Heart left ventricle (tissue), 16 donors: Measurements from ENCODE around the gene HIPK4. TPM values are rescaled to one million over a fixed set of nuclear protein-coding genes. Genes with fewer than 3 reads are reported as not detected.

Experiments
- ATAC-seq, 4 donors: fragments of 200-7000 bp; cut with Tn5 transposase; one replicate each; pipeline ENCODE4 v1.9.1; 2020 to 2022; ENCODE audit warnings: moderate library complexity in 4 of 4, mild to moderate bottlenecking in 3 of 4, moderate number of reproducible peaks in 1 of 4
- DNase-seq, 5 donors: peaks; one replicate each; pipeline ENCODE4 v3.0.0-alpha.2; 2020
- H3K27ac ChIP-seq, 12 donors: fragments of 200-600 bp; sonication (generic) in 4 of 12; one replicate each; pipeline versions ENCODE4 v1.5.0 to v1.8.0; 2016 to 2022; ENCODE audit warnings: mild to moderate bottlenecking in 2 of 12
- H3K27me3 ChIP-seq, 9 donors: fragments of 200-600 bp; sonication (generic) in 2 of 9; one replicate each; pipeline versions ENCODE4 v1.5.1 to v1.8.0; 2016 to 2022; ENCODE audit warnings: mild to moderate bottlenecking in 3 of 9
- H3K36me3 ChIP-seq, 9 donors: fragments of 200-600 bp; sonication (generic) in 2 of 9; one replicate each; pipeline versions ENCODE4 v1.5.0 to v1.8.0; 2018 to 2022; ENCODE audit warnings: mild to moderate bottlenecking in 2 of 9
- H3K4me1 ChIP-seq, 12 donors: fragments of 200-600 bp; sonication (generic) in 4 of 12; one replicate each; pipeline versions ENCODE4 v1.5.0 to v1.8.0; 2016 to 2022; ENCODE audit warnings: mild to moderate bottlenecking in 3 of 12
- H3K4me3 ChIP-seq, 12 donors: fragments of 200-600 bp; sonication (generic) in 4 of 12; one replicate each; pipeline versions ENCODE4 v1.5.0 to v1.8.0; 2017 to 2022; ENCODE audit warnings: mild to moderate bottlenecking in 9 of 12, moderate library complexity in 4 of 12
- H3K9me3 ChIP-seq, 12 donors: fragments of 200-600 bp; sonication (generic) in 4 of 12; one replicate each; pipeline versions ENCODE4 v1.5.0 to v1.8.0; 2016 to 2022; ENCODE audit warnings: mild to moderate bottlenecking in 1 of 12
- POLR2A ChIP-seq, 2 donors: fragments of 450-650 bp; IDR thresholded peaks; one replicate each; pipeline ENCODE4 v1.6.1; 2017; ENCODE audit warnings: antibody characterized with exemption in 2 of 2, mild to moderate bottlenecking in 2 of 2, moderate library complexity in 2 of 2
- WGBS, 4 donors: extraction: QIAGEN DNeasy Blood & Tissue Kit in 2 of 4; methylation state at CpG; one replicate each; pipeline versions ENCODE4 v1.1.5 to v1.1.7; 2013 to 2018; 5-methylcytosine and 5-hydroxymethylcytosine counted together
- intact Hi-C, 10 donors: fragments of 100-400 bp; cut with DNase I; formaldehyde crosslinking; loops; one replicate each; pipeline versions ENCODE4 v1.11.1 to v1.14.2; 2022
- polyA plus RNA-seq, 2 donors: library from polyadenylated mRNA; stranded (reverse); fragments of 200-250 nt; gene quantifications; one replicate each; pipeline ENCODE4 v1.2.3, GENCODE V29; 2013
- total RNA-seq, 9 donors: library from RNA; depleted of rRNA in 2 of 9; stranded (reverse); fragments of >200 nt in 2 of 9; fragmentation: NEBNext Ultra II Directional in 3 of 9; extraction: Animal tissue kit (Norgen Biotek cat#: 25700) in 3 of 9; gene quantifications; one replicate each; pipeline versions ENCODE4 v1.1.0 to v1.2.4, GENCODE V29; 2016 to 2023
- TF ChIP-seq, protein P1 (sequence below), 12 donors: fragments of 200-600 bp; sonication (generic) in 4 of 12; IDR thresholded peaks; one replicate each; pipeline versions ENCODE4 v1.5.0 to v1.8.0; 2018 to 2022; ENCODE audit warnings: antibody characterized with exemption in 12 of 12, mild to moderate bottlenecking in 5 of 12
- donor health status: ischemic (EF 13 %, LVEDD 7.1; RV severe dilation, severe dysfunction).
- donor health status: healthy with polysubstance abuse.
- donor health status: DM: no; HTN: yes; CAD: no.
- donor health status: DM: no; HTN: no; CAD: no.
- donor health status: ischemic (EF 25% LVEDD 6.9; RV normal size, moderate dysfunction).
- donor health status: ischemic (EF 25% LVEDD 5.7; RV mildly dilated, moderate dysfunction).
- donor health status: healthy.
- donor health status: DM: yes; HTN: yes; CAD: no.
- donor health status: ischemic (EF 35%, LVEDD 5.7; RV mildly dilated, moderate dysfunction).
- donor health status: nonischemic (EF 11% LVEDD 7.7; RV severe dilation, severe dysfunction).
- donor health status: DM: yes; HTN: yes; CAD: no.
- donor health status: PGD.
- donor health status: ischemic (EF 29% LVEDD 5.4; RV normal size, mild dysfunction).
- donor health status: nonischemic (EF 23%, LVEDD 6.1; RV moderate dilation, normal function).

HIPK4 gene
- total and polyA plus RNA-seq, 11 donors, result 0.07 to 0.14 (median 0.12) TPM; not detected in 6

DNA sequence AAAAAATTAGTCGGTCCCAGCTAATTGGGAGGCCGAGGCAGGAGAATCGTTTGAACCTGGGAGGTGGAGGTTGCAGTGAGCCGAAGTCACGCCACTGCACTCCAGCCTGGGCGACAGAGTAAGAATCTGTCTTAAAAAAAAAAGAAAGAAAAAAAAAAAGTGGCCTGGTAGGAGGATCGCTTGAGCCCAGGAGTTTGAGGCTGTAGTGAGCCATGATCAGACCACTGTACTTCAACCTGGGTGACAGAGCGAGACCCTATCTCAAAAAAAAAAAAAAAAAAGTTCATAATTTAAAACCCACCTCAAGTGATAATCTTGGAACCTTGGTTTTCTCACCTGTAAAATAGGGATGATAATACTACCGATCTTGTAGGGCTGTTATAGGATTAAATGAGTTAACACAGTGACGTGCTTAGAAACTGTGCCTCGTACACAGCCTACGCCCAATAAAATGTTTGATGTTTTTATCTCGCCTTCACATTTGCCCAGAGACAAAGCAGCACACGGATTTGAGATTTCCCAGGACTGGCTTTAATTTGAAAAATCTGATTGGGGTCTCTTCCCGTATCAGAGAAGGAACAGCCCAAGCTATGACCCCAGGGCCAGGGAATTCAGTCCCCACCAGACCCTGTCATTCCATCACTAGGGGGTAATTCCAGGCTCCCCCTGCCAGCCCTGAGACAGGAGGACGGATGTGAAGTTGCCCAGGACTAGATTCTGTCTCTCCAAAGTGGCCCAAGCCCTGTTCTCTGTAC lies 32.2 kb upstream of the HIPK4 start:
- no peak for ATAC-seq
- 75 to 79% (median 76%) methylated on average over 15 to 16 of the region's 16 CpGs for WGBS, 4 donors
- Histone ChIP-seq H3K27ac (peak overlapping the region; percentile 96 to 100 (median 99)), H3K4me1 (peaks cover 0 to 56% (median 39%) of the 10 kb centered on the region in 12 donors), H3K9me3 (no peaks in the 10 kb centered on the region), H3K36me3 (peaks cover 3 to 24% (median 16%) of the 10 kb centered on the region in 9 donors), H3K4me3 (peak overlapping the region in 9 of 12 donors; percentile 55 to 75 (median 65)), H3K27me3 (no peaks in the 10 kb centered on the region)
- intact Hi-C loops, result loop anchor here in 7 of 10 donors (1.0 to 10.0 kb wide), 9 partner anchors 11 to 385 kb away; partner anchors contain the start of genes C19orf47 (in 2 of the 7), PLD3 (in 2 of the 7), SERTAD3 (in 2 of the 7) and LTBP4 (in 1 of the 7)
- peak in 1 of 5 donors; percentile 17 for DNase-seq
- TF ChIP-seq, protein P1, sequence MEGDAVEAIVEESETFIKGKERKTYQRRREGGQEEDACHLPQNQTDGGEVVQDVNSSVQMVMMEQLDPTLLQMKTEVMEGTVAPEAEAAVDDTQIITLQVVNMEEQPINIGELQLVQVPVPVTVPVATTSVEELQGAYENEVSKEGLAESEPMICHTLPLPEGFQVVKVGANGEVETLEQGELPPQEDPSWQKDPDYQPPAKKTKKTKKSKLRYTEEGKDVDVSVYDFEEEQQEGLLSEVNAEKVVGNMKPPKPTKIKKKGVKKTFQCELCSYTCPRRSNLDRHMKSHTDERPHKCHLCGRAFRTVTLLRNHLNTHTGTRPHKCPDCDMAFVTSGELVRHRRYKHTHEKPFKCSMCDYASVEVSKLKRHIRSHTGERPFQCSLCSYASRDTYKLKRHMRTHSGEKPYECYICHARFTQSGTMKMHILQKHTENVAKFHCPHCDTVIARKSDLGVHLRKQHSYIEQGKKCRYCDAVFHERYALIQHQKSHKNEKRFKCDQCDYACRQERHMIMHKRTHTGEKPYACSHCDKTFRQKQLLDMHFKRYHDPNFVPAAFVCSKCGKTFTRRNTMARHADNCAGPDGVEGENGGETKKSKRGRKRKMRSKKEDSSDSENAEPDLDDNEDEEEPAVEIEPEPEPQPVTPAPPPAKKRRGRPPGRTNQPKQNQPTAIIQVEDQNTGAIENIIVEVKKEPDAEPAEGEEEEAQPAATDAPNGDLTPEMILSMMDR (IDR thresholded peaks at IDR 0.05), result no peak
- TF ChIP-seq POLR2A (IDR thresholded peaks at IDR 0.05), result no peak

DNA sequence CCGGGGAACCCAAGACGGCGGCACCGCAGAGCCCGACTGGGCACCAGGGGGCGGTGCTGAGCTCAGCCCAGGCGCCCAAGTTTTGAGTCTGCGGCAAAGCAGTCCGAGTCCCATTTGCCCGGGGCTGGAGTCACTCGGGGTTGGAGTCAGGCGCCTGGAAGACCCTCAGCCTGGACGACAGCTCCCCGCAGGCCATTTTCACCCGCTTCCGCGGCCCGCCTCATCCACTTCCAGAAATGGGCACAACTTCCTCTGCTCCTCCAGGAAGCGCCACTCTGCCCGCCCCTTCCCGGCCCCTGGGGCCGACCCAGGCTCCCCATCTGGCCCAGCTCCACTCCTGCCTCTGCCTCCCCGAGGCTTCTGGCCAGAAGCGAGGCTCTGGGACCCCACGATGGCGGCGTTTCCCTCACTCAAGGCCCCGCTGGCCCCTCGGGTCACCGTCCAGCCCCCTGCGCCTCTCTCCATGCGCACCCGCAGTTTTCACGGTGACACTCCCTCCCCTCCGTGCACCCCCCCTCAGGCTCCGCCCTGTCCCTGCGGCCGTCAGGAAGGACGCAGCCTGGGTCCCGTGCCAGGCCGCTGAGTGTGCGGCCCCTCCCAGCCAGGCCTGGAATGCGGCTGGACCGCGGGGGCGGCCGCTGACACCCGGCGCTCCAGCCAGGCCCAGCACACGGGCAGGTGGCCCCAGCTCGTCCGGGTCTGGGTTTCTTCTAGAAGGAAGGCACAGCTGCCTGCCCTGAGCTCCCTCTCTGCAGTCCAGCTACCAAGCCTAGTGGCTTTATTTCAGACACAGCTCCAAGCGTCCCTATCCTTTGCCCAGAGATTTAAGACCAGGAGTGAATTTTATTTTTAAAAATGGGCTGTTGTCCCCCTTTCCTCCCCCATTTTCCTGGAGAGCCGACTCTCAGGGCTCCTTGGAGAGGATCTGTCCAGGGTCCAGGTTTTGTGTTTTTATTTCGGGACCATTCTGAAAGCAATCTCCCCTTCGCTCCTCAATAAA lies 31.1 kb upstream of the HIPK4 start:
- Histone ChIP-seq H3K4me1 (peaks cover 0 to 58% (median 43%) of the 10 kb centered on the region in 12 donors), H3K9me3 (no peaks in the 10 kb centered on the region), H3K27me3 (no peaks in the 10 kb centered on the region), H3K27ac (peak overlapping the region; percentile 96 to 100 (median 99)), H3K4me3 (peak overlapping the region; percentile 30 to 75 (median 64)), H3K36me3 (peaks cover 3 to 24% (median 16%) of the 10 kb centered on the region in 9 donors)
- DNase-seq (peak; percentile 95 to 97 (median 96)), ATAC-seq (peak; percentile 82 to 88 (median 87))
- TF ChIP-seq POLR2A (IDR thresholded peaks at IDR 0.05), result peak; percentile 57 to 86
- TF ChIP-seq, protein P1 (IDR thresholded peaks at IDR 0.05), result peak; percentile 83 to 99 (median 94)
- intact Hi-C loops, result loop anchor here in 7 of 10 donors (1.0 to 10.0 kb wide), 9 partner anchors 12 to 386 kb away; partner anchors contain the start of genes C19orf47 (in 2 of the 7), PLD3 (in 2 of the 7), SERTAD3 (in 2 of the 7) and LTBP4 (in 1 of the 7)
- WGBS, 4 donors, result 2 to 3% (median 3%) methylated on average over 40 to 56 of the region's 56 CpGs

DNA sequence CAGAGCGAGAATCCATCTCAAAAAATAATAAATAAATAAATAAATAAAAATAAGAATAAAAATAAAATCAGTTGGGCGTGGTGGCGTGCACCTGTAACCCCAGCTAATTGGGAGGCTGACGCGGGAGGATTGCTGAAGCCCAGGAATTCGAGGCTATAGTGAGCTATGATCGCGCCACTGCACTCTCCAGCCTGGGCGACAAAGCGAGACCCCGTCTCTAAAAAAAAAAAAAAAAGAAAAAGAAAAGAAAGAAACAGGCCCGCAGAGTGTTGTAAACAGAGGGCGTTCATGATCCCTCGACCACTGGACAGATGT lies 30.4 kb upstream of the HIPK4 start:
- intact Hi-C loops, result loop anchor here in 5 of 10 donors (2.0 to 10.0 kb wide), 6 partner anchors 22 to 387 kb away; partner anchors contain the start of genes C19orf47 (in 2 of the 5), PLD3 (in 2 of the 5) and LTBP4 (in 1 of the 5)

More for the DNA sequence above, 30.4 kb upstream of the HIPK4 start:
- H3K27ac ChIP-seq, result peak overlapping the region; percentile 96 to 100 (median 99)
- peak overlapping the region; percentile 30 to 75 (median 64) for H3K4me3 ChIP-seq
- WGBS, 4 donors, result 55 to 63% (median 59%) methylated on average over 14 of the region's 14 CpGs
- H3K36me3 ChIP-seq, result peaks cover 3 to 24% (median 16%) of the 10 kb centered on the region in 9 donors
- no peaks in the 10 kb centered on the region for H3K9me3 ChIP-seq
- ATAC-seq, result no peak
- H3K27me3 ChIP-seq, result no peaks in the 10 kb centered on the region
- no peak for DNase-seq
- TF ChIP-seq, protein P1 (IDR thresholded peaks at IDR 0.05), result no peak
- TF ChIP-seq POLR2A (IDR thresholded peaks at IDR 0.05), result no peak
- H3K4me1 ChIP-seq, result peaks cover 0 to 60% (median 43%) of the 10 kb centered on the region in 12 donors
